ENCODE results near the gene SNX17. TPM values are rescaled to one million over a fixed set of nuclear protein-coding genes. Genes with fewer than 3 reads are reported as not detected.

SNX17 gene
- total RNA-seq, 1 experiment from 2014 or later, result 109 TPM

- H3K4me1 ChIP-seq (ENCODE audit: insufficient read depth, low read length, poor library complexity, severe bottlenecking), result no peaks in the 10 kb centered on the region
- no TSS peak for BruUV-seq (replicated peaks)
- H3K36me3 ChIP-seq (ENCODE audit: insufficient read depth, low read length, poor library complexity, severe bottlenecking), result peaks cover 44% of the 10 kb centered on the region
- intact Hi-C loops (cut with micrococcal nuclease; ENCODE audit: unreplicated experiment), result no loop called here
- no peak overlapping the region for H3K4me3 ChIP-seq (ENCODE audit: low read depth, low read length, poor library complexity, severe bottlenecking)
- no peaks in the 10 kb centered on the region for H3K9me3 ChIP-seq (ENCODE audit: low read depth, low read length, poor library complexity, severe bottlenecking)
- no peaks in the 10 kb centered on the region for H3K27me3 ChIP-seq (replicated peaks; ENCODE audit: insufficient read depth, low read depth, low read length, poor library complexity)
- CTCF ChIA-PET, result no interaction called here
- no peak for DNase-seq (ENCODE audit: low spot score)
- TF ChIP-seq EZH2 (IDR thresholded peaks at IDR 0.05; ENCODE audit: borderline replicate concordance, low read depth, low read length, poor library complexity, severe bottlenecking), result no peak
- TF ChIP-seq CTCF (conservative IDR thresholded peaks at IDR 0.05; ENCODE audit: low read depth, low read length), result no peak
- POLR2A ChIA-PET (ENCODE audit: low non-redundant PET), result no interaction called here
- no peak overlapping the region for H3K27ac ChIP-seq (ENCODE audit: low read depth, low read length, poor library complexity, severe bottlenecking)
Measured at GRCh38 chr2:27335311-27335710, 35.1 kb upstream of the SNX17 start.

- no peak overlapping the region for H3K4me3 ChIP-seq (ENCODE audit: low read depth, low read length, poor library complexity, severe bottlenecking)
- TF ChIP-seq CTCF (conservative IDR thresholded peaks at IDR 0.05; ENCODE audit: low read depth, low read length) (no peak), EZH2 (IDR thresholded peaks at IDR 0.05; ENCODE audit: borderline replicate concordance, low read depth, low read length, poor library complexity, severe bottlenecking) (no peak)
- CTCF ChIA-PET, result no interaction called here
- H3K9me3 ChIP-seq (ENCODE audit: low read depth, low read length, poor library complexity, severe bottlenecking), result no peaks in the 10 kb centered on the region
- intact Hi-C loops (cut with micrococcal nuclease; ENCODE audit: unreplicated experiment), result no loop called here
- H3K36me3 ChIP-seq (ENCODE audit: insufficient read depth, low read length, poor library complexity, severe bottlenecking), result peaks cover 53% of the 10 kb centered on the region
- no peak for DNase-seq (ENCODE audit: low spot score)
- no TSS peak for BruUV-seq (replicated peaks)
- no peak overlapping the region for H3K27ac ChIP-seq (ENCODE audit: low read depth, low read length, poor library complexity, severe bottlenecking)
- no peaks in the 10 kb centered on the region for H3K27me3 ChIP-seq (replicated peaks; ENCODE audit: insufficient read depth, low read depth, low read length, poor library complexity)
- POLR2A ChIA-PET (ENCODE audit: low non-redundant PET), result no interaction called here
- H3K4me1 ChIP-seq (ENCODE audit: insufficient read depth, low read length, poor library complexity, severe bottlenecking), result no peaks in the 10 kb centered on the region
Measured at GRCh38 chr2:27336173-27336572, 34.2 kb upstream of the SNX17 start.

- no peak for DNase-seq (ENCODE audit: low spot score)
- H3K27ac ChIP-seq (ENCODE audit: low read depth, low read length, poor library complexity, severe bottlenecking), result no peak overlapping the region
- POLR2A ChIA-PET (ENCODE audit: low non-redundant PET), result no interaction called here
Measured at GRCh38 chr2:27347641-27348040, 22.8 kb upstream of the SNX17 start.

More at GRCh38 chr2:27347641-27348040, 22.8 kb upstream of the SNX17 start:
- Histone ChIP-seq H3K27me3 (replicated peaks; ENCODE audit: insufficient read depth, low read depth, low read length, poor library complexity) (no peaks in the 10 kb centered on the region), H3K4me3 (ENCODE audit: low read depth, low read length, poor library complexity, severe bottlenecking) (no peak overlapping the region), H3K36me3 (ENCODE audit: insufficient read depth, low read length, poor library complexity, severe bottlenecking) (peaks cover 7% of the 10 kb centered on the region), H3K4me1 (ENCODE audit: insufficient read depth, low read length, poor library complexity, severe bottlenecking) (no peaks in the 10 kb centered on the region), H3K9me3 (ENCODE audit: low read depth, low read length, poor library complexity, severe bottlenecking) (no peaks in the 10 kb centered on the region)
- intact Hi-C loops (cut with micrococcal nuclease; ENCODE audit: unreplicated experiment), result no loop called here
- TF ChIP-seq CTCF (conservative IDR thresholded peaks at IDR 0.05; ENCODE audit: low read depth, low read length) (no peak), EZH2 (IDR thresholded peaks at IDR 0.05; ENCODE audit: borderline replicate concordance, low read depth, low read length, poor library complexity, severe bottlenecking) (no peak)
- no TSS peak for BruUV-seq (replicated peaks)
- CTCF ChIA-PET, result interaction anchor here (0.6 kb wide), 1 partner anchor 266 kb away, joined by 3 read pairs; no protein-coding TSS in a partner anchor

Data from A673 (cell line).